T-helper 17 cell (primary cell): ENCODE results near the gene TPD52L1. TPM values are rescaled to one million over a fixed set of nuclear protein-coding genes. Genes with fewer than 3 reads are reported as not detected.
"Not testable (repeated sequence)": the region's sequence is repeated elsewhere in the genome, so short reads cannot be mapped to it uniquely, and the experiment has no call there.

Experiments
- ATAC-seq: fragments of 150-1000 bp; cut with Tn5 transposase; 2 replicates; pipeline ENCODE4 v1.10.0; 2021; ENCODE audit warnings: mild to moderate bottlenecking, moderate library complexity
- DNase-seq, 3 donors: peaks; one replicate each; pipeline versions ENCODE4 v3.0.0 to v3.0.0-alpha.2; 2020 to 2021
- H3K9me3 ChIP-seq: one replicate; pipeline ENCODE4 v1.7.0; 2013; ENCODE audit warnings: low read length, mild to moderate bottlenecking; ENCODE audit not compliant: control insufficient read depth, poor library complexity, severe bottlenecking
- H3K27ac Mint-ChIP-seq: one replicate; pipeline ENCODE4 v1.8.0; 2022; ENCODE audit warnings: mild to moderate bottlenecking, moderate library complexity, mixed read lengths
- H3K27me3 Mint-ChIP-seq: one replicate; pipeline ENCODE4 v1.8.0; 2022; ENCODE audit warnings: mixed read lengths
- H3K36me3 Mint-ChIP-seq: one replicate; pipeline ENCODE4 v1.8.0; 2022; ENCODE audit warnings: low read depth, mixed read lengths
- H3K4me1 Mint-ChIP-seq: one replicate; pipeline ENCODE4 v1.8.0; 2022; ENCODE audit warnings: mild to moderate bottlenecking, mixed read lengths
- H3K4me3 Mint-ChIP-seq: one replicate; pipeline ENCODE4 v1.8.0; 2022; ENCODE audit warnings: mild to moderate bottlenecking, moderate library complexity, mixed read lengths
- total RNA-seq, 4 donors: library from RNA in 2 of 4; stranded (reverse) in 2 of 4; gene quantifications; one replicate each; pipeline ENCODE4 v1.2.3 and lab custom pipeline; 2022 to 2026

Gene TPD52L1
- total RNA-seq, 2 donors from 2014 or later = not detected

GRCh38 chr6:125269328-125269985, 115.9 kb downstream of the TPD52L1 start:
- no peaks in the 10 kb centered on the region for H3K27me3 Mint-ChIP-seq
- no peaks in the 10 kb centered on the region for H3K4me1 Mint-ChIP-seq
- no peak overlapping the region for H3K4me3 Mint-ChIP-seq
- DNase-seq (no peak), ATAC-seq (no peak)
- no peaks in the 10 kb centered on the region for H3K9me3 ChIP-seq
- no peak overlapping the region for H3K27ac Mint-ChIP-seq
- H3K36me3 Mint-ChIP-seq = no peaks in the 10 kb centered on the region

GRCh38 chr6:125270380-125270779, 116.8 kb downstream of the TPD52L1 start:
- no peaks in the 10 kb centered on the region for H3K9me3 ChIP-seq
- Mint-ChIP-seq H3K36me3 (peaks cover 3% of the 10 kb centered on the region), H3K4me1 (peaks cover under 1% of the 10 kb centered on the region), H3K27me3 (no peaks in the 10 kb centered on the region), H3K27ac (no peak overlapping the region), H3K4me3 (no peak overlapping the region)
- no peak for DNase-seq
- no peak for ATAC-seq

GRCh38 chr6:125271486-125272159, 118.0 kb downstream of the TPD52L1 start:
- H3K9me3 ChIP-seq = no peaks in the 10 kb centered on the region
- ATAC-seq (no peak), DNase-seq (no peak)
- Mint-ChIP-seq H3K27me3 (no peaks in the 10 kb centered on the region), H3K4me1 (peaks cover 9% of the 10 kb centered on the region), H3K27ac (no peak overlapping the region), H3K4me3 (no peak overlapping the region), H3K36me3 (peaks cover 9% of the 10 kb centered on the region)

- Mint-ChIP-seq H3K4me3 (no peak overlapping the region), H3K27me3 (no peaks in the 10 kb centered on the region), H3K27ac (no peak overlapping the region), H3K36me3 (peaks cover 11% of the 10 kb centered on the region), H3K4me1 (peaks cover 14% of the 10 kb centered on the region)
- no peaks in the 10 kb centered on the region for H3K9me3 ChIP-seq
- ATAC-seq (no peak), DNase-seq (no peak)
Observed at GRCh38 chr6:125273251-125273650, 119.7 kb downstream of the TPD52L1 start.

- DNase-seq = no peak
- ATAC-seq = no peak
- Mint-ChIP-seq H3K27ac (no peak overlapping the region), H3K4me1 (peaks cover 17% of the 10 kb centered on the region), H3K36me3 (peaks cover 15% of the 10 kb centered on the region), H3K27me3 (no peaks in the 10 kb centered on the region), H3K4me3 (no peak overlapping the region)
- no peaks in the 10 kb centered on the region for H3K9me3 ChIP-seq
Observed at GRCh38 chr6:125273965-125274364, 120.4 kb downstream of the TPD52L1 start.

- ATAC-seq = no peak
- peaks cover 20% of the 10 kb centered on the region for H3K4me1 Mint-ChIP-seq
- no peak overlapping the region for H3K4me3 Mint-ChIP-seq
- H3K27me3 Mint-ChIP-seq = no peaks in the 10 kb centered on the region
- peaks cover 15% of the 10 kb centered on the region for H3K36me3 Mint-ChIP-seq
- no peaks in the 10 kb centered on the region for H3K9me3 ChIP-seq
- peak overlapping the region; percentile 53 for H3K27ac Mint-ChIP-seq
- DNase-seq = no peak
Observed at GRCh38 chr6:125274935-125275334, 121.4 kb downstream of the TPD52L1 start.

GRCh38 chr6:125275779-125276178, 122.2 kb downstream of the TPD52L1 start:
- H3K9me3 ChIP-seq = no peaks in the 10 kb centered on the region
- no peaks in the 10 kb centered on the region for H3K27me3 Mint-ChIP-seq
- peaks cover 15% of the 10 kb centered on the region for H3K36me3 Mint-ChIP-seq
- ATAC-seq = no peak
- no peak for DNase-seq
- peaks cover 20% of the 10 kb centered on the region for H3K4me1 Mint-ChIP-seq
- peak overlapping the region; percentile 53 for H3K27ac Mint-ChIP-seq
- no peak overlapping the region for H3K4me3 Mint-ChIP-seq

- H3K4me1 Mint-ChIP-seq = peaks cover 20% of the 10 kb centered on the region
- peak overlapping the region; percentile 27 for H3K27ac Mint-ChIP-seq
- ATAC-seq (no peak), DNase-seq (no peak)
- no peak overlapping the region for H3K4me3 Mint-ChIP-seq
- H3K9me3 ChIP-seq = no peaks in the 10 kb centered on the region
- H3K36me3 Mint-ChIP-seq = peaks cover 17% of the 10 kb centered on the region
- no peaks in the 10 kb centered on the region for H3K27me3 Mint-ChIP-seq
Observed at GRCh38 chr6:125277838-125278237, 124.3 kb downstream of the TPD52L1 start.

GRCh38 chr6:125279961-125280360, 126.4 kb downstream of the TPD52L1 start:
- DNase-seq (peak in 1 of 3 donors; percentile 16), ATAC-seq (peak; percentile 89)
- Mint-ChIP-seq H3K27ac (peak overlapping the region; percentile 17), H3K27me3 (no peaks in the 10 kb centered on the region), H3K4me1 (peaks cover 32% of the 10 kb centered on the region), H3K4me3 (no peak overlapping the region), H3K36me3 (peaks cover 18% of the 10 kb centered on the region)
- H3K9me3 ChIP-seq = no peaks in the 10 kb centered on the region

- peaks cover 31% of the 10 kb centered on the region for H3K4me1 Mint-ChIP-seq
- ATAC-seq, DNase-seq, H3K4me3 Mint-ChIP-seq, H3K27me3 Mint-ChIP-seq, H3K9me3 ChIP-seq: not testable (repeated sequence)
- H3K27ac Mint-ChIP-seq = peak overlapping the region; percentile 17
- H3K36me3 Mint-ChIP-seq = peaks cover 15% of the 10 kb centered on the region
Observed at GRCh38 chr6:125280370-125281035, 126.9 kb downstream of the TPD52L1 start.

GRCh38 chr6:125282470-125282869, 128.9 kb downstream of the TPD52L1 start:
- H3K27me3 Mint-ChIP-seq = not testable (repeated sequence)
- peaks cover 14% of the 10 kb centered on the region for H3K36me3 Mint-ChIP-seq

GRCh38 chr6:125285353-125285752, 131.8 kb downstream of the TPD52L1 start:
- Mint-ChIP-seq H3K4me1 (peaks cover 12% of the 10 kb centered on the region), H3K27me3 (no peaks in the 10 kb centered on the region), H3K27ac (no peak overlapping the region), H3K4me3 (no peak overlapping the region), H3K36me3 (peaks cover 18% of the 10 kb centered on the region)
- ATAC-seq (no peak), DNase-seq (no peak)
- no peaks in the 10 kb centered on the region for H3K9me3 ChIP-seq

More at GRCh38 chr6:125282470-125282869, 128.9 kb downstream of the TPD52L1 start:
- not testable (repeated sequence) for H3K9me3 ChIP-seq, DNase-seq, ATAC-seq, H3K27ac Mint-ChIP-seq, H3K4me3 Mint-ChIP-seq
- peaks cover 18% of the 10 kb centered on the region for H3K4me1 Mint-ChIP-seq

GRCh38 chr6:125285936-125286335, 132.4 kb downstream of the TPD52L1 start:
- Mint-ChIP-seq H3K4me3 (no peak overlapping the region), H3K36me3 (peaks cover 18% of the 10 kb centered on the region), H3K27ac (no peak overlapping the region), H3K27me3 (no peaks in the 10 kb centered on the region), H3K4me1 (peaks cover 12% of the 10 kb centered on the region)
- H3K9me3 ChIP-seq = no peaks in the 10 kb centered on the region
- ATAC-seq (no peak), DNase-seq (no peak)
